HEK293 (cell line): ENCODE results near the gene ZNF469.

Source experiments
- CTCF ChIA-PET: fragments of 350-600 bp; formaldehyde crosslinking; extraction: SDS; loops from one replicate; lab custom pipeline; 2021; ENCODE audit warnings: antibody characterized with exemption; lab: Yijun Ruan, JAX
- POLR2A ChIA-PET: fragments of 300-600 bp; formaldehyde crosslinking; extraction: SDS; loops from one replicate; lab custom pipeline; 2020; ENCODE audit warnings: antibody characterized with exemption, inconsistent platforms; lab: Yijun Ruan, JAX
- H3K27ac ChIP-seq: fragments of 200-500 bp; sonication (Bioruptor generic); 2 replicates; pipeline ENCODE4 v1.5.1; 2014; ENCODE audit warnings: low read depth, low read length, control low read depth, inconsistent platforms; ENCODE audit errors: extremely low read depth
- H3K36me3 ChIP-seq, 2 experiments: fragments of 200-500 bp in 1 of 2; sonication (Bioruptor generic) in 1 of 2; 1 replicate in 1 of 2; 2 replicates in 1 of 2; pipeline ENCODE4 v1.5.1; 2014 to 2017; ENCODE audit warnings: inconsistent platforms in 2 of 2, low read length in 2 of 2; ENCODE audit not compliant: control insufficient read depth in 2 of 2, insufficient read depth in 1 of 2
- H3K4me1 ChIP-seq: fragments of 200-500 bp; sonication (Bioruptor generic); 2 replicates; pipeline ENCODE4 v1.5.1; 2014; ENCODE audit warnings: mild to moderate bottlenecking, low read length, inconsistent platforms; ENCODE audit not compliant: control insufficient read depth, insufficient read depth
- H3K4me3 ChIP-seq: 2 replicates; pipeline ENCODE4 v1.5.1; 2011; ENCODE audit warnings: low read depth, mild to moderate bottlenecking, control low read depth, low read length, moderate library complexity
- H3K9me3 ChIP-seq: fragments of 200-500 bp; sonication (Bioruptor generic); 2 replicates; pipeline ENCODE4 v1.5.1; 2014; ENCODE audit warnings: low read depth, low read length, inconsistent platforms; ENCODE audit not compliant: control insufficient read depth, insufficient read depth
- EGR2 ChIP-seq: fragments of 450-650 bp; formaldehyde crosslinking; IDR thresholded peaks from 2 replicates; pipeline ENCODE4 v1.5.1; 2016; ENCODE audit warnings: low read depth, missing biosample characterization, missing genetic modification characterization
- GFI1B ChIP-seq: fragments of 450-650 bp; formaldehyde crosslinking; IDR thresholded peaks from 2 replicates; pipeline ENCODE4 v1.5.1; 2016; ENCODE audit warnings: missing biosample characterization, missing genetic modification characterization
- GLIS2 ChIP-seq: fragments of 450-650 bp; formaldehyde crosslinking; IDR thresholded peaks from 2 replicates; pipeline ENCODE4 v1.5.1; 2016; ENCODE audit warnings: missing biosample characterization, missing genetic modification characterization
- HOXA7 ChIP-seq: sonication (generic); formaldehyde crosslinking; IDR thresholded peaks from 2 replicates; pipeline ENCODE4 v1.8.1; 2022; ENCODE audit warnings: missing genetic modification reagents, borderline replicate concordance
- PRDM2 ChIP-seq: fragments of 450-650 bp; formaldehyde crosslinking; IDR thresholded peaks from 2 replicates; pipeline ENCODE4 v1.5.1; 2016; ENCODE audit warnings: missing biosample characterization, missing genetic modification characterization, borderline replicate concordance
- SP3 ChIP-seq: fragments of 450-650 bp; formaldehyde crosslinking; IDR thresholded peaks from 2 replicates; pipeline ENCODE4 v1.5.1; 2016; ENCODE audit warnings: missing biosample characterization, missing genetic modification characterization
- ZBTB17 ChIP-seq: fragments of 450-650 bp; formaldehyde crosslinking; IDR thresholded peaks from 2 replicates; pipeline ENCODE4 v1.5.1; 2016; ENCODE audit warnings: missing biosample characterization, missing genetic modification characterization
- ZBTB20 ChIP-seq: fragments of 450-650 bp; formaldehyde crosslinking; IDR thresholded peaks from 2 replicates; pipeline ENCODE4 v1.5.1; 2016; ENCODE audit warnings: missing biosample characterization, missing genetic modification characterization
- ZFP37 ChIP-seq: fragments of 450-650 bp; formaldehyde crosslinking; IDR thresholded peaks from 2 replicates; pipeline ENCODE4 v1.5.1; 2016; ENCODE audit warnings: missing biosample characterization, missing genetic modification characterization
- ZNF114 ChIP-seq: fragments of 450-650 bp; formaldehyde crosslinking; IDR thresholded peaks from 2 replicates; pipeline ENCODE4 v1.5.0; 2017; ENCODE audit warnings: missing biosample characterization, missing genetic modification characterization
- ZNF223 ChIP-seq: fragments of 450-650 bp; formaldehyde crosslinking; IDR thresholded peaks from 2 replicates; pipeline ENCODE4 v1.5.1; 2016; ENCODE audit warnings: missing biosample characterization, missing genetic modification characterization
- ZNF239 ChIP-seq: fragments of 450-650 bp; formaldehyde crosslinking; IDR thresholded peaks from 2 replicates; pipeline ENCODE4 v1.5.1; 2016; ENCODE audit warnings: missing biosample characterization, missing genetic modification characterization
- ZNF302 ChIP-seq: fragments of 450-650 bp; formaldehyde crosslinking; IDR thresholded peaks from 2 replicates; pipeline ENCODE4 v1.5.1; 2016; ENCODE audit warnings: missing biosample characterization, missing genetic modification characterization, low read depth
- ZNF311 ChIP-seq: fragments of 450-650 bp; formaldehyde crosslinking; IDR thresholded peaks from 2 replicates; pipeline ENCODE4 v1.5.1; 2017; ENCODE audit warnings: missing biosample characterization, missing genetic modification characterization, borderline replicate concordance
- ZNF341 ChIP-seq: fragments of 450-650 bp; formaldehyde crosslinking; IDR thresholded peaks from 2 replicates; pipeline ENCODE4; 2016; ENCODE audit warnings: low read depth, missing biosample characterization, missing genetic modification characterization
- ZNF394 ChIP-seq: fragments of 450-650 bp; formaldehyde crosslinking; IDR thresholded peaks from 2 replicates; pipeline ENCODE4 v1.5.1; 2016; ENCODE audit warnings: missing biosample characterization, missing genetic modification characterization, mild to moderate bottlenecking, moderate library complexity, borderline replicate concordance
- ZNF398 ChIP-seq: fragments of 450-650 bp; formaldehyde crosslinking; IDR thresholded peaks from 2 replicates; pipeline ENCODE4 v1.5.1; 2017; ENCODE audit warnings: missing biosample characterization, missing genetic modification characterization
- ZNF404 ChIP-seq: fragments of 450-650 bp; formaldehyde crosslinking; IDR thresholded peaks from 2 replicates; pipeline ENCODE4 v1.5.1; 2017; ENCODE audit warnings: missing biosample characterization, missing genetic modification characterization
- ZNF416 ChIP-seq: fragments of 450-650 bp; formaldehyde crosslinking; IDR thresholded peaks from 2 replicates; pipeline ENCODE4 v1.5.1; 2016; ENCODE audit warnings: missing biosample characterization, missing genetic modification characterization
- ZNF510 ChIP-seq: fragments of 450-650 bp; formaldehyde crosslinking; IDR thresholded peaks from 2 replicates; pipeline ENCODE4 v1.5.1; 2018; ENCODE audit warnings: mild to moderate bottlenecking, missing genetic modification characterization, missing biosample characterization; ENCODE audit not compliant: insufficient replicate concordance
- ZNF514 ChIP-seq: fragments of 450-650 bp; formaldehyde crosslinking; IDR thresholded peaks from 2 replicates; pipeline ENCODE4 v1.5.1; 2016; ENCODE audit warnings: missing biosample characterization, missing genetic modification characterization
- ZNF549 ChIP-seq: fragments of 450-650 bp; IDR thresholded peaks from 2 replicates; pipeline ENCODE4 v1.5.1; 2018; ENCODE audit warnings: missing biosample characterization, missing genetic modification characterization, mild to moderate bottlenecking, inconsistent platforms, moderate library complexity
- ZNF558 ChIP-seq: fragments of 450-650 bp; formaldehyde crosslinking; IDR thresholded peaks from 2 replicates; pipeline ENCODE4 v1.5.1; 2016; ENCODE audit warnings: missing biosample characterization, missing genetic modification characterization
- ZNF561 ChIP-seq: fragments of 450-650 bp; IDR thresholded peaks from 2 replicates; pipeline ENCODE4 v1.5.1; 2018; ENCODE audit warnings: missing biosample characterization, missing genetic modification characterization, borderline replicate concordance
- ZNF701 ChIP-seq: fragments of 450-650 bp; formaldehyde crosslinking; IDR thresholded peaks from 2 replicates; pipeline ENCODE4 v1.5.1; 2016; ENCODE audit warnings: missing biosample characterization, missing genetic modification characterization
- ZSCAN5A ChIP-seq: fragments of 450-650 bp; formaldehyde crosslinking; IDR thresholded peaks from 2 replicates; pipeline ENCODE4 v1.5.1; 2016; ENCODE audit warnings: missing biosample characterization, missing genetic modification characterization

ZNF469 gene

GRCh38 chr16:88376835-88377726 lies 5.7 kb upstream of the ZNF469 start:
- TF ChIP-seq ZNF510 (tag by site-specific recombination) (no peak), ZNF398 (0 out of 2 replicates have a peak, but pooled peaks have one; percentile 9), ZSCAN5A (no peak), EGR2 (tag by site-specific recombination) (0 out of 2 replicates have a peak, but pooled peaks have one; percentile 40), SP3 (tag by site-specific recombination) (no peak), ZNF416 (tag by site-specific recombination) (no peak), ZNF549 (tag by site-specific recombination) (no peak), ZBTB20 (tag by site-specific recombination) (no peak), ZNF223 (tag by site-specific recombination) (no peak)
- TF ChIP-seq, all 188 proteins: peak for 2
- Histone ChIP-seq H3K27ac (no peak overlapping the region), H3K36me3 (no peaks in the 10 kb centered on the region), H3K4me1 (no peaks in the 10 kb centered on the region), H3K4me3 (no peak overlapping the region), H3K9me3 (no peaks in the 10 kb centered on the region)
- CTCF ChIA-PET: interaction anchor here (0.9 to 1.0 kb wide), 2 partner anchors 12 to 15 kb away, joined by 5 read pairs; no protein-coding TSS in a partner anchor
- POLR2A ChIA-PET: no interaction called here

GRCh38 chr16:88377961-88378360 lies 4.8 kb upstream of the ZNF469 start:
- Histone ChIP-seq H3K36me3 (no peaks in the 10 kb centered on the region), H3K4me1 (no peaks in the 10 kb centered on the region), H3K4me3 (no peak overlapping the region), H3K9me3 (no peaks in the 10 kb centered on the region), H3K27ac (no peak overlapping the region)
- TF ChIP-seq ZNF404 (tag by site-specific recombination) (no peak), GFI1B (tag by site-specific recombination) (no peak), ZNF311 (tag by site-specific recombination) (no peak), GLIS2 (no peak), ZNF394 (tag by site-specific recombination) (no peak), ZNF341 (tag by site-specific recombination) (no peak), ZNF114 (tag by site-specific recombination) (no peak), ZNF558 (no peak), ZNF239 (no peak), ZFP37 (no peak), ZNF701 (tag by site-specific recombination) (no peak), ZNF302 (tag by site-specific recombination) (no peak), HOXA7 (no peak), PRDM2 (tag by site-specific recombination) (no peak), ZNF561 (tag by site-specific recombination) (no peak), ZBTB17 (tag by site-specific recombination) (no peak), ZNF514 (tag by site-specific recombination) (no peak)
- ChIA-PET CTCF (interaction anchor here (1.0 kb wide), 1 partner anchor 16 kb away, joined by 5 read pairs; no protein-coding TSS in a partner anchor), POLR2A (no interaction called here)
